H1 (cell line): ENCODE data around the gene SBNO1. TPM values are rescaled to one million over a fixed set of nuclear protein-coding genes. Genes with fewer than 3 reads are reported as not detected.

Source experiments
- CTCF ChIA-PET: fragments of 300-600 bp; sonication (Branson Sonifier 250); formaldehyde crosslinking; loops from one replicate; lab custom pipeline; 2021; ENCODE audit not compliant: partially characterized antibody; lab: Charles Lee
- POLR2A ChIA-PET: fragments of 300-600 bp; sonication (Branson Sonifier 250); formaldehyde crosslinking; loops from one replicate; lab custom pipeline; 2021; ENCODE audit warnings: inconsistent platforms; ENCODE audit not compliant: partially characterized antibody; lab: Charles Lee
- DNase-seq, 2 experiments: peaks; one replicate each; pipeline versions ENCODE4 v3.0.0 to v3.0.0-alpha.2; 2010 to 2022; ENCODE audit warnings: low spot score in 2 of 2, low read depth in 1 of 2, mixed read lengths in 1 of 2
- FAIRE-seq: peaks from 2 replicates; lab custom pipeline; 2011; peaks lifted over from hg19 to GRCh38; lab: Jason Lieb, UNC
- H2AFZ ChIP-seq: 2 replicates; pipeline ENCODE4 v1.8.1; 2012; ENCODE audit warnings: low read length, inconsistent platforms
- H2AK5ac ChIP-seq: 2 replicates; pipeline ENCODE4 v1.6.1; 2013; ENCODE audit warnings: low read depth, low read length
- H2BK120ac ChIP-seq: replicated peaks from 2 replicates; pipeline ENCODE3; 2013; ENCODE audit warnings: low read depth, low read length, inconsistent platforms
- H2BK12ac ChIP-seq: 2 replicates; pipeline ENCODE4 v1.6.1; 2013; ENCODE audit warnings: low read depth, low read length
- H2BK15ac ChIP-seq: 2 replicates; pipeline ENCODE4 v1.6.1; 2013; ENCODE audit warnings: low read length
- H2BK20ac ChIP-seq: 2 replicates; pipeline ENCODE4 v1.6.1; 2013; ENCODE audit warnings: low read length
- H2BK5ac ChIP-seq: 2 replicates; pipeline ENCODE4 v1.6.1; 2013; ENCODE audit warnings: low read depth, low read length
- H3K14ac ChIP-seq: 2 replicates; pipeline ENCODE4 v1.6.1; 2013; ENCODE audit warnings: inconsistent platforms; ENCODE audit not compliant: insufficient read length
- H3K18ac ChIP-seq: 2 replicates; pipeline ENCODE4 v1.6.1; 2013; ENCODE audit warnings: low read length; ENCODE audit errors: extremely low read depth
- H3K23ac ChIP-seq: 2 replicates; pipeline ENCODE4 v1.6.1; 2013; ENCODE audit warnings: inconsistent platforms; ENCODE audit not compliant: insufficient read length
- H3K23me2 ChIP-seq: 2 replicates; pipeline ENCODE4 v1.6.1; 2013; ENCODE audit warnings: low read depth, low read length
- H3K27ac ChIP-seq: 2 replicates; pipeline ENCODE4 v1.6.1; 2011; ENCODE audit warnings: low read depth, low read length, inconsistent platforms
- H3K27me3 ChIP-seq, 4 experiments: replicated peaks in 1 of 4; 1 replicate in 1 of 4; 2 replicates in 3 of 4; pipeline versions ENCODE4 v1.6.1 to v1.8.1; 2011 to 2013; ENCODE audit warnings: low read length in 3 of 4, mild to moderate bottlenecking in 3 of 4, inconsistent platforms in 2 of 4, mixed read lengths in 2 of 4, moderate library complexity in 1 of 4; ENCODE audit not compliant: control insufficient read depth in 3 of 4, insufficient read depth in 3 of 4; ENCODE audit errors: extremely low read depth in 1 of 4
- H3K36me3 ChIP-seq, 4 experiments: 2 replicates each; pipeline versions ENCODE4 v1.6.1 to v1.8.1; 2011 to 2013; ENCODE audit warnings: mild to moderate bottlenecking in 4 of 4, low read length in 3 of 4, moderate library complexity in 2 of 4, control low read depth in 1 of 4, inconsistent platforms in 1 of 4; ENCODE audit not compliant: insufficient read depth in 4 of 4, control insufficient read depth in 2 of 4
- H3K4ac ChIP-seq: replicated peaks from 2 replicates; pipeline ENCODE3; 2013; ENCODE audit warnings: low read length, low read depth, mixed read lengths, inconsistent platforms; ENCODE audit not compliant: insufficient read length
- H3K4me1 ChIP-seq, 4 experiments: replicated peaks in 1 of 4; 1 replicate in 1 of 4; 2 replicates in 3 of 4; pipeline versions ENCODE4 v1.6.1 to v1.8.1; 2011 to 2013; ENCODE audit warnings: low read length in 3 of 4, inconsistent platforms in 2 of 4, mixed read lengths in 1 of 4; ENCODE audit not compliant: insufficient read depth in 4 of 4, control insufficient read depth in 3 of 4
- H3K4me2 ChIP-seq, 2 experiments: 2 replicates each; pipeline versions ENCODE4 v1.6.1 to v1.8.1; 2011 to 2013; ENCODE audit warnings: low read depth in 2 of 2, low read length in 2 of 2, control low read depth in 1 of 2, inconsistent platforms in 1 of 2, mild to moderate bottlenecking in 1 of 2; ENCODE audit not compliant: insufficient read depth in 1 of 2
- H3K4me3 ChIP-seq, 4 experiments: fragments of 200-600, 300-600 bp in 1 of 4; sonication (generic), shearing (Covaris generic), sonication (Bioruptor Twin) in 1 of 4; 2 replicates each; pipeline versions ENCODE4 v1.5.1 to v1.8.1; 2011 to 2016; ENCODE audit warnings: low read length in 4 of 4, low read depth in 3 of 4, control low read depth in 2 of 4, inconsistent platforms in 2 of 4, mild to moderate bottlenecking in 2 of 4, mixed read lengths in 1 of 4, moderate library complexity in 1 of 4; ENCODE audit not compliant: insufficient read depth in 2 of 4; ENCODE audit errors: extremely low read depth in 1 of 4
- H3K56ac ChIP-seq: replicated peaks from 2 replicates; pipeline ENCODE3; 2013; ENCODE audit warnings: low read depth, mild to moderate bottlenecking, mixed read lengths, low read length, inconsistent platforms; ENCODE audit not compliant: insufficient read length
- H3K79me1 ChIP-seq: 2 replicates; pipeline ENCODE4 v1.6.1; 2013; ENCODE audit warnings: low read depth, low read length, control low read depth
- H3K79me2 ChIP-seq, 2 experiments: 2 replicates each; pipeline versions ENCODE4 v1.6.1 to v1.8.1; 2012 to 2013; ENCODE audit warnings: low read length in 2 of 2, mild to moderate bottlenecking in 2 of 2, inconsistent platforms in 1 of 2; ENCODE audit not compliant: insufficient read depth in 2 of 2, control insufficient read depth in 1 of 2
- H3K9ac ChIP-seq, 4 experiments: replicated peaks in 1 of 4; 1 replicate in 1 of 4; 2 replicates in 3 of 4; pipeline versions ENCODE4 v1.6.1 to v1.8.1; 2011 to 2013; ENCODE audit warnings: low read depth in 3 of 4, low read length in 3 of 4, control low read depth in 2 of 4, mild to moderate bottlenecking in 2 of 4, moderate library complexity in 2 of 4, inconsistent platforms in 1 of 4; ENCODE audit errors: extremely low read depth in 1 of 4
- H3K9me3 ChIP-seq, 2 experiments: 2 replicates each; pipeline versions ENCODE4 v1.6.1 to v1.8.1; 2012 to 2013; ENCODE audit warnings: mild to moderate bottlenecking in 2 of 2, moderate library complexity in 2 of 2, control low read depth in 1 of 2, inconsistent platforms in 1 of 2, low read depth in 1 of 2, low read length in 1 of 2, mixed read lengths in 1 of 2; ENCODE audit not compliant: insufficient read depth in 2 of 2
- H4K20me1 ChIP-seq, 2 experiments: replicated peaks in 1 of 2; 2 replicates each; pipeline versions ENCODE3 to v1.8.1; 2011 to 2013; ENCODE audit warnings: inconsistent platforms in 2 of 2, low read length in 2 of 2, mild to moderate bottlenecking in 1 of 2; ENCODE audit not compliant: insufficient read depth in 2 of 2, control insufficient read depth in 1 of 2
- H4K5ac ChIP-seq: 2 replicates; pipeline ENCODE4 v1.6.1; 2013; ENCODE audit warnings: low read length, low read depth, mixed read lengths, inconsistent platforms; ENCODE audit not compliant: insufficient read length
- H4K8ac ChIP-seq: 2 replicates; pipeline ENCODE4 v1.8.0; 2013; ENCODE audit warnings: mild to moderate bottlenecking, moderate library complexity, low read length, inconsistent platforms; ENCODE audit not compliant: insufficient read depth; ENCODE audit errors: extremely low read depth
- H4K91ac ChIP-seq: replicated peaks from 2 replicates; pipeline ENCODE3; 2013; ENCODE audit warnings: low read length, mixed read lengths, inconsistent platforms; ENCODE audit not compliant: insufficient read length
- BACH1 ChIP-seq: IDR thresholded peaks from 2 replicates; pipeline ENCODE4 v1.6.1; 2012; ENCODE audit warnings: low read length, improper control_type of control experiment
- CEBPB ChIP-seq: IDR thresholded peaks from 2 replicates; pipeline ENCODE4 v1.6.1; 2012; ENCODE audit warnings: low read depth, low read length
- HDAC2 ChIP-seq, 2 experiments: fragments of 300-600 bp in 1 of 2; sonication (generic) in 1 of 2; IDR thresholded peaks; 2 replicates each; pipeline ENCODE4 v1.6.1; 2011 to 2012; ENCODE audit warnings: low read depth in 2 of 2, low read length in 2 of 2, mild to moderate bottlenecking in 2 of 2, moderate library complexity in 2 of 2, borderline replicate concordance in 1 of 2, inconsistent platforms in 1 of 2
- KDM4A ChIP-seq: IDR thresholded peaks from one replicate; pipeline ENCODE4 v1.7.1; 2012; ENCODE audit warnings: low read depth, mild to moderate bottlenecking, moderate library complexity, low read length, inconsistent platforms; ENCODE audit not compliant: severe bottlenecking
- SIN3A ChIP-seq, 2 experiments: IDR thresholded peaks in 1 of 2; conservative IDR thresholded peaks in 1 of 2; 2 replicates each; pipeline ENCODE4 v1.6.1; 2011 to 2012; ENCODE audit warnings: low read length in 2 of 2, improper control_type of control experiment in 1 of 2, low read depth in 1 of 2, mild to moderate bottlenecking in 1 of 2
- ZNF274 ChIP-seq: IDR thresholded peaks from 2 replicates; pipeline ENCODE4 v1.7.0; 2012; ENCODE audit warnings: low read length, borderline replicate concordance; ENCODE audit errors: extremely low read depth
- WGBS, 2 experiments: shearing (Covaris generic) in 1 of 2; methylation state at CpG; one replicate each; pipeline versions ENCODE4 v1.1.6 to v1.1.7; 2013 to 2015; ENCODE audit warnings: low lambda C conversion rate in 2 of 2, mixed read lengths in 2 of 2, inconsistent platforms in 1 of 2, low coverage in 1 of 2, missing lambda C conversion rate in 1 of 2; ENCODE audit not compliant: insufficient replicate concordance in 2 of 2, insufficient coverage in 1 of 2, insufficient read length in 1 of 2; ENCODE audit errors: extremely low coverage in 1 of 2, missing lambda C conversion rate in 1 of 2; 5-methylcytosine and 5-hydroxymethylcytosine counted together
- polyA plus RNA-seq, 7 experiments: library from polyadenylated mRNA; depleted of rRNA in 3 of 7; stranded (reverse) in 5 of 7; unstranded in 2 of 7; fragments of >200 nt in 5 of 7; fragments of 200-250 nt in 2 of 7; gene quantifications; 1 replicate in 5 of 7; 2 replicates in 1 of 7; 4 replicates in 1 of 7; pipeline versions ENCODE4 v1.2.1 to v1.2.3, GENCODE V29; 2011 to 2013; ENCODE audit warnings: missing spikeins in 2 of 7, mixed read lengths in 2 of 7
- total RNA-seq: library from RNA; stranded (reverse); fragmentation: NEBNext Ultra II Directional; extraction: Animal tissue kit (Norgen Biotek cat#: 25700); gene quantifications from 2 replicates; pipeline ENCODE4 v1.2.1, GENCODE V29; 2021

SBNO1 gene
- total and polyA plus RNA-seq, 2 of the 8 experiments (the other 6 are each of a cell fraction or from before 2014, with no cell fraction given): 6.7 to 57.7 TPM

DNA sequence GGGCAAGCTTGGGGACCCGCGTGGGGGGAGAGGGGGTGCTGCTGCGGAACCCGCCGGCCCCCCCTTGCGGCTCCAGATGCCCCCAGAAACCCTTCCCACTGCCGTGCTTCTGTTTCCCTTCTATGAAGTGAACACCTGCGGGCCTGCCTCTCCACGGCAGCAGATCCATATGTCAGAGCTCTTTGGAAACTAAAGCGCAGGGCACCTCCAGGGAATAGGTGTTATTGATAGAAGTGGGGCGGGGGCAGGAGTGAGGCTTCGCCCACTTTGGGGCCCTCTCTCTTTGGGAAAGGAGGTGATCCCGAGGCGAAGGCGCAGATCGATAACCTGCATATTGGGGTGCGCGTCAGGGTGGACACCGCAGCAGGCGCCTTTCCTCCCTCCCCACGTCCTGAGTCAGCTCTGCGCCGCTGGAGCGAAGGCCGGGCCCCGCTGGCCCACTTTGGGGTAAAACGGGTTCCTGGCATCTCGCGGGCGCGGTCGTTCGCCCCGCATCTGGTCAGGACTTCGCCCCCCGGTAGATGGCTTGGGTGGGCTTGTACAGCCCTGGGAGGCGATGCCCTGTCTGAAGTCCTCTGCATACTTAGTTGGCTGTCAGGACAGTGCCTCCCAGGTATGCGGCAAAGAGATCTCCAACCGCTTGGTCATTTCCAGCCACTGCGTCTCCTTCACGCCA lies 19.8 kb upstream of the SBNO1 start:
- Histone ChIP-seq H2BK20ac (no peak overlapping the region), H4K5ac (no peak overlapping the region), H3K79me2 (no peaks in the 10 kb centered on the region; a peak in 1 of 4 replicates), H2AK5ac (no peak overlapping the region), H2BK5ac (no peak overlapping the region), H3K4me3 (peak overlapping the region; percentile 74 to 90 (median 84)), H2BK120ac (no peak overlapping the region), H3K23ac (no peak overlapping the region), H2BK15ac (0 out of 2 replicates have a peak overlapping the region, but pooled peaks have one; percentile 46), H2BK12ac (no peak overlapping the region), H4K8ac (no peak overlapping the region; the same call in none of the 2 replicates), H3K9me3 (no peaks in the 10 kb centered on the region), H4K20me1 (peaks cover 7 to 12% of the 10 kb centered on the region in 2 experiments), H3K36me3 (no peaks in the 10 kb centered on the region), H3K4ac (no peak overlapping the region), H3K79me1 (no peaks in the 10 kb centered on the region; the same call in 1 of the 2 replicates), H3K18ac (no peak overlapping the region; the same call in 1 of the 2 replicates), H2AFZ (no peak overlapping the region), H3K4me2 (peak overlapping the region; percentile 83 to 85), H3K27me3 (peaks cover 1 to 17% (median 16%) of the 10 kb centered on the region in 4 experiments), H3K23me2 (peaks cover 10% of the 10 kb centered on the region), H3K14ac (no peak overlapping the region), H4K91ac (no peak overlapping the region), H3K56ac (no peak overlapping the region), H3K4me1 (peaks cover 0 to 4% (median 2%) of the 10 kb centered on the region in 4 experiments; a peak in 3 of 7 replicates), H3K27ac (no peak overlapping the region), H3K9ac (peak overlapping the region in 3 of 4 experiments; percentile 45 to 64 (median 58); a peak in 5 of 7 replicates)
- FAIRE-seq (no peak), DNase-seq (peak in 1 of 2 experiments; percentile 56)
- WGBS, 2 experiments: 8% methylated on average over 15 of the region's 41 CpGs; no CpG with 5 or more reads in 1 of the 2 experiments
- ChIA-PET POLR2A (interaction anchor here (0.7 to 6.2 kb wide), 18 partner anchors 8 to 410 kb away, joined by 3 to 69 read pairs (median 4); partner anchors contain the start of genes MPHOSPH9, OGFOD2, RILPL1 and SBNO1), CTCF (interaction anchor here (0.9 to 1.8 kb wide), 4 partner anchors 17 to 37 kb away, joined by 3 to 9 read pairs (median 6); partner anchors contain the start of gene SBNO1)
- TF ChIP-seq HDAC2 (IDR thresholded peaks at IDR 0.05; ENCODE audit: borderline replicate concordance in 1 of 2, low read depth in 2 of 2, low read length in 2 of 2) (peak in 1 of 2 experiments; percentile 27; a peak in 1 of 4 replicates), BACH1 (0 out of 2 replicates have a peak, but pooled peaks have one; percentile 6), CEBPB (no peak), KDM4A (peak; percentile 38), ZNF274 (no peak), SIN3A (conservative IDR thresholded peaks at IDR 0.05 in 1 of 2, IDR thresholded peaks at IDR 0.05 in 1 of 2; ENCODE audit: low read depth in 1 of 2, low read length in 2 of 2) (peak in 1 of 2 experiments; percentile 10; a peak in 1 of 4 replicates)
